GM12878 (cell line): Measurements from ENCODE around the gene NKD1. TPM values are rescaled to one million over a fixed set of nuclear protein-coding genes. Genes with fewer than 3 reads are reported as not detected.

Experiments
- ATF7 ChIP-seq: fragments of 450-650 bp; IDR thresholded peaks from 2 replicates; pipeline ENCODE4 v1.6.1; 2016; ENCODE audit warnings: low read depth, mild to moderate bottlenecking
- CBX5 ChIP-seq: sonication (generic); IDR thresholded peaks from 2 replicates; pipeline ENCODE4 v1.6.1; 2016; ENCODE audit warnings: low read depth, moderate library complexity, mild to moderate bottlenecking, inconsistent platforms
- ELK1 ChIP-seq: IDR thresholded peaks from 2 replicates; pipeline ENCODE4 v1.6.1; 2012; ENCODE audit warnings: low read depth, low read length, improper control_type of control experiment
- PKNOX1 ChIP-seq: fragments of 450-650 bp; IDR thresholded peaks from 2 replicates; pipeline ENCODE4 v1.6.1; 2016; ENCODE audit warnings: mild to moderate bottlenecking
- REST ChIP-seq: IDR thresholded peaks from 2 replicates; pipeline ENCODE4 v1.6.1; 2012; ENCODE audit warnings: mild to moderate bottlenecking, low read depth, low read length
- SMAD5 ChIP-seq: IDR thresholded peaks from 2 replicates; pipeline ENCODE4 v1.6.1; 2016; ENCODE audit warnings: antibody characterized with exemption, low read depth
- ZBTB4 ChIP-seq: fragments of 450-650 bp; formaldehyde crosslinking; IDR thresholded peaks from 2 replicates; pipeline ENCODE4 v1.4.0; 2022; ENCODE audit warnings: mild to moderate bottlenecking, moderate library complexity
- polyA plus RNA-seq, 11 experiments: library from polyadenylated mRNA; depleted of rRNA in 4 of 11; unstranded in 6 of 11; stranded (reverse) in 5 of 11; fragments of >200 nt; fragmentation: Nextera tagmentation in 4 of 11; fragmentation: Illumina TruSeq in 1 of 11; extraction: Ambion mirVana in 4 of 11; extraction: Trizol in 1 of 11; gene quantifications; 1 replicate in 1 of 11; 2 replicates in 10 of 11; pipeline versions ENCODE4 v1.2.1 to v1.2.3, GENCODE V29; 2011 to 2016; ENCODE audit warnings: inconsistent platforms in 2 of 11, missing spikeins in 2 of 11, low read depth in 1 of 11
- total RNA-seq, 4 experiments: library from RNA; depleted of rRNA in 3 of 4; stranded (reverse); fragments of >200 nt in 3 of 4; fragmentation: Illumina TruSeq in 1 of 4; extraction: Trizol in 1 of 4; gene quantifications; 2 replicates each; pipeline versions ENCODE4 v1.2.1 to v1.2.3, GENCODE V29; 2013 to 2021

The NKD1 gene
- total and polyA plus RNA-seq, 10 of the 15 experiments (the other 5 are each of a cell fraction or from before 2014, with no cell fraction given), result under 0.01 to 0.49 (median 0.04) TPM; not detected in 2

- TF ChIP-seq ZBTB4 (CRISPR knock-in tag), result no peak
- TF ChIP-seq PKNOX1, result no peak
- TF ChIP-seq ATF7, result no peak
- no peak for TF ChIP-seq CBX5
- no peak for TF ChIP-seq REST
- TF ChIP-seq SMAD5, result no peak
- TF ChIP-seq ELK1, result no peak
Measured at GRCh38 chr16:50652836-50653425, 104.7 kb downstream of the NKD1 start (continued).
